ENCODE measurements around the gene SLC25A18. TPM values are rescaled to one million over a fixed set of nuclear protein-coding genes. Genes with fewer than 3 reads are reported as not detected.

Gene SLC25A18
- total RNA-seq, 4 donors from 2014 or later, result 7.9 to 28.7 (median 19.9) TPM

DNA sequence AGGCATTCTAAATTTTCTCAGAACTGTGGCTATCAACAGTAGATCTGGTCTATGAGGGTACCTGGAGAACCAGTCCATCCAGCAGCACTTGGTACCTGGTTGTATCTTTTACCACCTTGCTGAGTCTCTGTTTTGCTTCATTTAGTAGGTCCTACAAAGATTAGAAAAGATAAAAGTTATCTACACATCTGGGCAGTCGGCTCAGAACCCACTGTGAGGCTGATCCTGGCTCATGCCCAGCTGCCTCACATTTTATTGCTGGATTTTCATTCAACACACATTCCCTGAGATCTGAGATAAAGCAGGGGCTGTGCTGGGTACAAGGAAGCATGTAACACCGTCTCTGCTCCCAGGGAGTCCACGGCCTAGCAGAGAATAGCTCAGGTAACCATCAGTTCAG is 37.7 kb downstream of the SLC25A18 start:
- no peak for ATAC-seq (ENCODE audit: low FRiP score)
- TF ChIP-seq, protein P1, sequence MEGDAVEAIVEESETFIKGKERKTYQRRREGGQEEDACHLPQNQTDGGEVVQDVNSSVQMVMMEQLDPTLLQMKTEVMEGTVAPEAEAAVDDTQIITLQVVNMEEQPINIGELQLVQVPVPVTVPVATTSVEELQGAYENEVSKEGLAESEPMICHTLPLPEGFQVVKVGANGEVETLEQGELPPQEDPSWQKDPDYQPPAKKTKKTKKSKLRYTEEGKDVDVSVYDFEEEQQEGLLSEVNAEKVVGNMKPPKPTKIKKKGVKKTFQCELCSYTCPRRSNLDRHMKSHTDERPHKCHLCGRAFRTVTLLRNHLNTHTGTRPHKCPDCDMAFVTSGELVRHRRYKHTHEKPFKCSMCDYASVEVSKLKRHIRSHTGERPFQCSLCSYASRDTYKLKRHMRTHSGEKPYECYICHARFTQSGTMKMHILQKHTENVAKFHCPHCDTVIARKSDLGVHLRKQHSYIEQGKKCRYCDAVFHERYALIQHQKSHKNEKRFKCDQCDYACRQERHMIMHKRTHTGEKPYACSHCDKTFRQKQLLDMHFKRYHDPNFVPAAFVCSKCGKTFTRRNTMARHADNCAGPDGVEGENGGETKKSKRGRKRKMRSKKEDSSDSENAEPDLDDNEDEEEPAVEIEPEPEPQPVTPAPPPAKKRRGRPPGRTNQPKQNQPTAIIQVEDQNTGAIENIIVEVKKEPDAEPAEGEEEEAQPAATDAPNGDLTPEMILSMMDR (IDR thresholded peaks at IDR 0.05), result no peak
- no peak for DNase-seq (ENCODE audit: low spot score)

DNA sequence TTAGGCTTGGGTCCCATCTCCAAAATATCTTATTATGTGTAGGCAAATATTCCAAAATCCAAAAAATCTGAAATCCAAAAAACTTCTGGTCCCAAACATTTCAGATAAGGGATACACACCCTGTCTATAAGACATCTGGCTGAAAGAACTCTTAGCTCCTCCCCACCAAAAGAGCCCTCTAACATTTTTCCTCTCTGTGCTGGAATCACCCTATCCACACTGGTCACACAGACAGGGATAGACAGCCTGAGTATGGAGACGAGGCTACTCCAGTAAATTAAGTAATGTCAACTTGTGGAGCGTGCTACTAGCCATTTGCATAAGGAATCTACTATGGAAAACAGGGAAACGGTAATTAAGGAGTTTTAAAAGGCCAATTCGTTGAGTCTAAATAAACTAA is 40.4 kb downstream of the SLC25A18 start:
- ATAC-seq (ENCODE audit: low FRiP score), result no peak
- TF ChIP-seq, protein P1 (IDR thresholded peaks at IDR 0.05), result no peak
- DNase-seq (ENCODE audit: low spot score), result no peak

DNA sequence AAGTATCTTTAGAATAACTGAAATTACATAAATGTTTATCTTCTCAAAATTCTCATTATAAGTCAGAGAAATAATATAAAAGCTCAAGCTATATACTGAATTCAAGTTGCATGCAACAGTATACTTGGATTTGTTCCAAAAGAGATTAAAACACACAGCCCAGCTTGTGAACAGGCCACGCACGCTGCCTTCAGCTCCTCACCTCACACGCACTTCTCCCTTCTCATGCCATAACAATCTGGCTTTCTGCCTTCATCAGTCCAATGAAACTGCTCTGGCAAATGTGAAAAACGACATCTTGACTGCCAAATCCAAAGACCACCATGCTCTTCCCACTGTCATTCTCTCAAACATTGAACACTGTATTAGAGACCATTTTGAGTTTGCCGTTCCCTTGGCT is 43.2 kb downstream of the SLC25A18 start:
- TF ChIP-seq, protein P1 (IDR thresholded peaks at IDR 0.05), result no peak
- DNase-seq (ENCODE audit: low spot score) (no peak), ATAC-seq (ENCODE audit: low FRiP score) (no peak)

DNA sequence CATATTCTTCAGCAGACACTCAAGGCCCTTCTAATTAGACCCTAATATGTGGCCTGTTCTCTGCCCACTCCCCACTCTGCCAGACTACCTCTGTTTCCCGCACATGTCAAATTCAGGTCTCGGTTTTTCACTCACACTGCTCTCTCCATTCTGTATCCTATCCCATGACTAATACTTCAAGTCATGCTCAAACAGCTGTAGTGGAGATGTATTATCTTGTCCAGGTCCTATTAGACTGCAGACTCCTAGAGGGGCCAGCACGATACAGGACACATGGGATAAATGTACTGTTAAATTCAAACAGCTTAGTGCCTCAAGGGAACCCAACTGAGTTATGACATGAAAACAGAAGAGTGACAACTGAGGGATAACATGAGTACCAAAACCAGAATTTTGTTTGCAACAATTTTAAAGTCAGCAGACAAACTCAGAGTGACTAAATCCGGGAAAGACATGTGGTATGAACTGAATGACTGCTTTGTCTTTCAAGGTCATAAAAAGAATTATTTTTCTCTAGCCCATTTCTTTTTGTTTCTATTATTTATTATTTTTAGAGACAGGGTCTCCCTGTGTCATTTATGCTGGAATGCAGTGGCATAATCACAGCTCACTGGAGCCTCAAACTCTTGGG is 44.7 kb downstream of the SLC25A18 start:
- TF ChIP-seq, protein P1 (IDR thresholded peaks at IDR 0.05), result no peak
- DNase-seq (ENCODE audit: low spot score) (no peak), ATAC-seq (ENCODE audit: low FRiP score) (no peak)

GRCh38 chr22:17612057-17612456 is 48.8 kb downstream of the SLC25A18 start:
- no peak for ATAC-seq (ENCODE audit: low FRiP score)
- TF ChIP-seq, protein P1 (IDR thresholded peaks at IDR 0.05), result no peak

GRCh38 chr22:17613280-17613679 is 50.0 kb downstream of the SLC25A18 start:
- DNase-seq (ENCODE audit: low spot score), result no peak
- no peak for ATAC-seq (ENCODE audit: low FRiP score)
- TF ChIP-seq, protein P1 (IDR thresholded peaks at IDR 0.05), result no peak

More at GRCh38 chr22:17612057-17612456, 48.8 kb downstream of the SLC25A18 start:
- DNase-seq (ENCODE audit: low spot score), result no peak

- ATAC-seq (ENCODE audit: low FRiP score), result no peak
- DNase-seq (ENCODE audit: low spot score), result no peak
- TF ChIP-seq, protein P1 (IDR thresholded peaks at IDR 0.05), result no peak
Measured at GRCh38 chr22:17627961-17628405, 64.7 kb downstream of the SLC25A18 start.

Measured in omental fat pad (tissue), 4 donors.